HepG2 (cell line): ENCODE measurements around the gene NARF. TPM values are rescaled to one million over a fixed set of nuclear protein-coding genes. Genes with fewer than 3 reads are reported as not detected.

Experiments
- ATAC-seq: fragments of 200-7000 bp; cut with Tn5 transposase; 3 replicates; pipeline ENCODE4 v1.9.1; 2020; ENCODE audit warnings: mild to moderate bottlenecking, moderate library complexity
- BruUV-seq: library from RNA; stranded (reverse); fragments of 400-500 nt; replicated peaks from 2 replicates; lab custom pipeline; 2021; lab: Mats Ljungman, UMichigan
- CTCF ChIA-PET: fragments of 300-600 bp; formaldehyde crosslinking; extraction: SDS; loops from one replicate; lab custom pipeline; 2021; ENCODE audit warnings: low total read pairs, inconsistent platforms, low intra/inter-chr PET ratio; lab: Yijun Ruan, JAX
- POLR2A ChIA-PET: fragments of 350-600 bp; sonication (Branson Sonifier 250); formaldehyde crosslinking; loops from one replicate; lab custom pipeline; 2020; ENCODE audit warnings: antibody characterized with exemption, inconsistent platforms; lab: Yijun Ruan, JAX
- DNase-seq: peaks from one replicate; pipeline ENCODE4 v3.0.0-alpha.2; 2015; ENCODE audit warnings: low spot score
- FAIRE-seq: peaks from 3 replicates; lab custom pipeline; 2011; peaks lifted over from hg19 to GRCh38; lab: Jason Lieb, UNC
- H2AFZ ChIP-seq: one replicate; pipeline ENCODE4 v1.6.1; 2011; ENCODE audit warnings: low read length, inconsistent platforms
- H3K27ac ChIP-seq: fragments of 300-600 bp; 3 replicates; pipeline ENCODE4 v1.8.0; 2011; ENCODE audit warnings: mixed run types, mild to moderate bottlenecking, mixed read lengths, low read length, inconsistent platforms; ENCODE audit not compliant: insufficient read depth; ENCODE audit errors: extremely low read length
- H3K27me3 ChIP-seq, 2 experiments: fragments of 200-600 bp in 1 of 2; 2 replicates in 1 of 2; 3 replicates in 1 of 2; pipeline versions ENCODE4 v1.6.0 to v1.8.0; 2011; ENCODE audit warnings: low read length in 2 of 2, mild to moderate bottlenecking in 2 of 2, moderate library complexity in 2 of 2, inconsistent platforms in 1 of 2; ENCODE audit not compliant: insufficient read depth in 2 of 2, control insufficient read depth in 1 of 2
- H3K36me3 ChIP-seq, 2 experiments: fragments of 200-600 bp in 1 of 2; replicated peaks in 1 of 2; 2 replicates in 1 of 2; 3 replicates in 1 of 2; pipeline versions ENCODE4 v1.5.1 to v1.8.0; 2011; ENCODE audit warnings: low read length in 2 of 2, inconsistent platforms in 1 of 2; ENCODE audit not compliant: insufficient read depth in 2 of 2, control insufficient read depth in 1 of 2
- H3K4me1 ChIP-seq: 2 replicates; pipeline ENCODE4 v1.5.1; 2012; ENCODE audit warnings: low read length, inconsistent platforms; ENCODE audit not compliant: insufficient read depth
- H3K4me2 ChIP-seq: 2 replicates; pipeline ENCODE4 v1.6.0; 2011; ENCODE audit warnings: low read depth, low read length, inconsistent platforms
- H3K4me3 ChIP-seq, 3 experiments: fragments of 200-600 bp in 1 of 3; sonication (generic), shearing (Covaris generic) in 1 of 3; replicated peaks in 1 of 3; 2 replicates each; pipeline ENCODE4 v1.5.1; 2011 to 2016; ENCODE audit warnings: low read length in 3 of 3, inconsistent platforms in 2 of 3, low read depth in 2 of 3, mild to moderate bottlenecking in 2 of 3, control low read depth in 1 of 3, mixed read lengths in 1 of 3; ENCODE audit not compliant: insufficient read depth in 1 of 3
- H3K79me2 ChIP-seq: one replicate; pipeline ENCODE4 v1.6.1; 2011; ENCODE audit warnings: low read length, inconsistent platforms; ENCODE audit not compliant: insufficient read depth
- H3K9ac ChIP-seq: 2 replicates; pipeline ENCODE4 v1.6.0; 2011; ENCODE audit warnings: mild to moderate bottlenecking, low read depth, low read length, inconsistent platforms; ENCODE audit not compliant: insufficient read depth
- H3K9me3 ChIP-seq: 2 replicates; pipeline ENCODE4 v1.5.1; 2012; ENCODE audit warnings: mild to moderate bottlenecking, low read length
- H4K20me1 ChIP-seq: 2 replicates; pipeline ENCODE4 v1.6.0; 2011; ENCODE audit warnings: inconsistent platforms, mild to moderate bottlenecking, low read length, moderate library complexity; ENCODE audit not compliant: insufficient read depth
- AGO2 ChIP-seq: fragments of 200-400 bp; formaldehyde crosslinking; optimal IDR thresholded peaks from 2 replicates; pipeline ENCODE3; 2017; ENCODE audit warnings: mild to moderate bottlenecking, low read depth, low read length, moderate library complexity
- ATF7 ChIP-seq, 2 experiments: fragments of 450-650 bp in 1 of 2; sonication (generic) in 1 of 2; formaldehyde crosslinking in 1 of 2; IDR thresholded peaks; 2 replicates each; pipeline versions ENCODE4 v1.4.0 to v1.6.1; 2016 to 2020; ENCODE audit warnings: antibody characterized with exemption in 1 of 2, mild to moderate bottlenecking in 1 of 2, missing genetic modification reagents in 1 of 2
- MAX ChIP-seq: IDR thresholded peaks from 2 replicates; pipeline ENCODE4 v1.6.1; 2012; ENCODE audit warnings: inconsistent platforms
- PTBP1 ChIP-seq: fragments of 200-400 bp; formaldehyde crosslinking; IDR thresholded peaks from 2 replicates; pipeline ENCODE4 v1.6.1; 2018; ENCODE audit warnings: low read length, low read depth; ENCODE audit not compliant: poor library complexity, severe bottlenecking
- RXRA ChIP-seq: sonication (generic); formaldehyde crosslinking; IDR thresholded peaks from 2 replicates; pipeline ENCODE4 v1.5.1; 2020; ENCODE audit warnings: missing genetic modification reagents
- TAF1 ChIP-seq: sonication (generic); formaldehyde crosslinking; IDR thresholded peaks from 2 replicates; pipeline ENCODE4 v1.4.0; 2020; ENCODE audit warnings: missing genetic modification reagents
- TRIM24 ChIP-seq: sonication (generic); formaldehyde crosslinking; IDR thresholded peaks from 2 replicates; pipeline ENCODE4 v1.8.0; 2022; ENCODE audit warnings: mild to moderate bottlenecking, missing genetic modification reagents
- ZBTB39 ChIP-seq: sonication (generic); formaldehyde crosslinking; IDR thresholded peaks from 2 replicates; pipeline ENCODE4 v1.5.0; 2020; ENCODE audit warnings: missing genetic modification reagents
- ZNF280B ChIP-seq: sonication (generic); formaldehyde crosslinking; IDR thresholded peaks from 2 replicates; pipeline ENCODE4 v1.5.0; 2020; ENCODE audit warnings: missing genetic modification reagents, mild to moderate bottlenecking, borderline replicate concordance
- ZNF44 ChIP-seq: sonication (generic); formaldehyde crosslinking; IDR thresholded peaks from 2 replicates; pipeline ENCODE4 v1.5.1; 2020; ENCODE audit warnings: mild to moderate bottlenecking, missing genetic modification reagents
- ZNF557 ChIP-seq: sonication (generic); formaldehyde crosslinking; IDR thresholded peaks from 2 replicates; pipeline ENCODE4 v1.4.0; 2020; ENCODE audit warnings: missing genetic modification reagents
- ZNF768 ChIP-seq: sonication (generic); formaldehyde crosslinking; IDR thresholded peaks from 2 replicates; pipeline ENCODE4 v1.4.0; 2020; ENCODE audit warnings: missing genetic modification reagents
- WGBS: methylation state at CpG from one replicate; pipeline ENCODE4 v1.1.6; 2017; ENCODE audit warnings: low lambda C conversion rate; 5-methylcytosine and 5-hydroxymethylcytosine counted together
- in situ Hi-C: cut with HindIII; loops from 2 replicates; pipeline ENCODE4 v1.10.0; 2017; ENCODE audit warnings: low pct_unique_long_range_greater_than_20kb; ENCODE audit not compliant: extremely low pct_ligation_motif_present
- intact Hi-C: fragments of 100-400 bp; cut with micrococcal nuclease; formaldehyde crosslinking; loops from one replicate; pipeline ENCODE4 v1.10.0; 2022; ENCODE audit not compliant: unreplicated experiment
- polyA plus RNA-seq, 8 experiments: library from polyadenylated mRNA; depleted of rRNA in 3 of 8; stranded (reverse) in 7 of 8; unstranded in 1 of 8; fragments of >200 nt; fragmentation: Illumina TruSeq in 4 of 8; extraction: Trizol in 4 of 8; gene quantifications; 2 replicates each; pipeline versions ENCODE4 v1.2.1 to v1.2.3, GENCODE V29; 2011 to 2016; ENCODE audit warnings: low read depth in 4 of 8, missing spikeins in 1 of 8, mixed read lengths in 1 of 8; ENCODE audit not compliant: insufficient read depth in 1 of 8
- total RNA-seq, 5 experiments: library from RNA; depleted of rRNA; stranded (reverse); fragments of >200 nt; fragmentation: Illumina TruSeq; extraction: Trizol; gene quantifications; 2 replicates each; pipeline ENCODE4 v1.2.3, GENCODE V29; 2016; ENCODE audit warnings: low read depth in 1 of 5

NARF gene
- total and polyA plus RNA-seq, 2 of the 13 experiments (the other 11 are each of a cell fraction or from before 2014, with no cell fraction given) = 61.1 to 144 TPM

GRCh38 chr17:82486231-82487094 is 27.9 kb downstream of the NARF start:
- H3K27ac ChIP-seq = no peak overlapping the region
- H3K79me2 ChIP-seq = no peaks in the 10 kb centered on the region
- H3K27me3 ChIP-seq = no peaks in the 10 kb centered on the region
- H3K9me3 ChIP-seq = no peaks in the 10 kb centered on the region
- ChIA-PET POLR2A (no interaction called here), CTCF (no interaction called here)
- H3K9ac ChIP-seq = no peak overlapping the region
- BruUV-seq = no TSS peak
- intact Hi-C loops = no loop called here
- no peaks in the 10 kb centered on the region for H4K20me1 ChIP-seq
- FAIRE-seq = no peak
- peaks cover 3% of the 10 kb centered on the region; the same call in 1 of the 2 replicates for H3K4me1 ChIP-seq
- in situ Hi-C loops = no loop called here
- DNase-seq = no peak
- WGBS = 93% methylated on average over 13 of the region's 13 CpGs
- peaks cover 28 to 61% of the 10 kb centered on the region in 2 experiments for H3K36me3 ChIP-seq
- ATAC-seq = no peak
- no peak overlapping the region for H2AFZ ChIP-seq
- TF ChIP-seq ZNF44 (CRISPR knock-in tag) (no peak), ATF7 (IDR thresholded peaks at IDR 0.05) (peak; percentile 60), ATF7 (CRISPR knock-in tag; IDR thresholded peaks at IDR 0.05) (no peak), ZNF768 (0 out of 2 replicates have a peak, but pooled peaks have one; percentile 7), TRIM24 (CRISPR knock-in tag) (no peak), AGO2 (peak; percentile 59), RXRA (CRISPR knock-in tag) (no peak), ZNF557 (no peak)
- H3K4me2 ChIP-seq = no peak overlapping the region
- no peak overlapping the region for H3K4me3 ChIP-seq

GRCh38 chr17:82487910-82488309 is 29.4 kb downstream of the NARF start:
- intact Hi-C loops = no loop called here
- BruUV-seq = no TSS peak
- peaks cover 23 to 46% of the 10 kb centered on the region in 2 experiments for H3K36me3 ChIP-seq
- H2AFZ ChIP-seq = no peak overlapping the region
- no peak overlapping the region for H3K4me3 ChIP-seq
- FAIRE-seq = no peak
- no peak for ATAC-seq
- H3K9me3 ChIP-seq = no peaks in the 10 kb centered on the region
- 94% methylated on average over 14 of the region's 14 CpGs for WGBS
- ChIA-PET CTCF (no interaction called here), POLR2A (no interaction called here)
- in situ Hi-C loops = no loop called here
- no peak overlapping the region for H3K4me2 ChIP-seq
- peaks cover 17% of the 10 kb centered on the region for H3K4me1 ChIP-seq
- no peak for DNase-seq
- no peaks in the 10 kb centered on the region for H3K27me3 ChIP-seq
- no peaks in the 10 kb centered on the region for H3K79me2 ChIP-seq
- H3K27ac ChIP-seq = no peak overlapping the region
- no peaks in the 10 kb centered on the region for H4K20me1 ChIP-seq
- H3K9ac ChIP-seq = no peak overlapping the region
- TF ChIP-seq ZNF280B (CRISPR knock-in tag) (no peak), ZBTB39 (CRISPR knock-in tag) (no peak), MAX (no peak), TAF1 (no peak), PTBP1 (no peak)
